Caco-2 (cell line): ENCODE measurements around the gene AGAP1. TPM values are rescaled to one million over a fixed set of nuclear protein-coding genes. Genes with fewer than 3 reads are reported as not detected.

Source experiments
- BruUV-seq: library from RNA; stranded (reverse); fragments of 400-500 nt; replicated peaks from 2 replicates; lab custom pipeline; 2021; lab: Mats Ljungman, UMichigan
- CTCF ChIA-PET: fragments of 300-600 bp; sonication (Branson Sonifier 250); formaldehyde crosslinking; loops from one replicate; lab custom pipeline; 2022; ENCODE audit warnings: antibody characterized with exemption; lab: Charles Lee
- POLR2A ChIA-PET: fragments of 300-600 bp; sonication (Branson Sonifier 250); formaldehyde crosslinking; loops from one replicate; lab custom pipeline; 2022; ENCODE audit warnings: antibody characterized with exemption; lab: Charles Lee
- DNase-seq, 2 experiments: peaks; one replicate each; pipeline versions ENCODE4 v3.0.0 to v3.0.0-alpha.2; 2020 to 2022
- H3K27me3 ChIP-seq: replicated peaks from 2 replicates; pipeline ENCODE4 v1.6.0; 2011; ENCODE audit warnings: low read length; ENCODE audit not compliant: control insufficient read depth, insufficient read depth
- H3K36me3 ChIP-seq: 2 replicates; pipeline ENCODE4 v1.5.1; 2011; ENCODE audit warnings: low read length; ENCODE audit not compliant: control insufficient read depth, insufficient read depth
- H3K4me1 ChIP-seq: fragments of 250-450 bp; sonication (Bioruptor Pico); 2 replicates; pipeline ENCODE4 v1.5.1; 2020; ENCODE audit warnings: mild to moderate bottlenecking
- H3K4me3 ChIP-seq: 2 replicates; pipeline ENCODE4 v1.5.1; 2011; ENCODE audit warnings: low read depth, mild to moderate bottlenecking, control low read depth, low read length
- H3K9me3 ChIP-seq: fragments of 250-450 bp; sonication (Bioruptor Pico); 2 replicates; pipeline ENCODE4 v1.5.1; 2020; ENCODE audit warnings: mild to moderate bottlenecking, moderate library complexity
- H3K27ac Mint-ChIP-seq: one replicate; pipeline ENCODE4 v1.8.0; 2022; ENCODE audit warnings: mixed read lengths; ENCODE audit not compliant: unreplicated experiment
- H3K27me3 Mint-ChIP-seq: one replicate; pipeline ENCODE4 v1.8.0; 2022; ENCODE audit warnings: mixed read lengths; ENCODE audit not compliant: insufficient read depth, unreplicated experiment
- H3K36me3 Mint-ChIP-seq: one replicate; pipeline ENCODE4 v1.8.0; 2022; ENCODE audit warnings: mild to moderate bottlenecking, mixed read lengths; ENCODE audit not compliant: insufficient read depth, unreplicated experiment
- H3K4me1 Mint-ChIP-seq: one replicate; pipeline ENCODE4 v1.8.0; 2022; ENCODE audit warnings: low read depth, mixed read lengths; ENCODE audit not compliant: unreplicated experiment
- H3K4me3 Mint-ChIP-seq: one replicate; pipeline ENCODE4 v1.8.0; 2022; ENCODE audit warnings: mild to moderate bottlenecking, moderate library complexity, mixed read lengths; ENCODE audit not compliant: unreplicated experiment
- H3K9me3 Mint-ChIP-seq: one replicate; pipeline ENCODE4 v1.8.0; 2022; ENCODE audit warnings: mixed read lengths; ENCODE audit not compliant: unreplicated experiment
- intact Hi-C: fragments of 100-400 bp; cut with micrococcal nuclease; formaldehyde crosslinking; loops from one replicate; pipeline ENCODE4 v1.10.0; 2022; ENCODE audit not compliant: unreplicated experiment
- total RNA-seq: library from RNA; stranded (reverse); gene quantifications from 2 replicates; pipeline ENCODE4 v1.2.3, GENCODE V29; 2022
- TF ChIP-seq, protein P1 (sequence below), 2 experiments: fragments of 200-600 bp in 1 of 2; IDR thresholded peaks; 1 replicate in 1 of 2; 2 replicates in 1 of 2; pipeline versions ENCODE4 v1.5.1 to v1.8.0; 2011 to 2022; ENCODE audit warnings: antibody characterized with exemption in 1 of 2, control low read depth in 1 of 2, inconsistent platforms in 1 of 2, low read depth in 1 of 2, low read length in 1 of 2, mild to moderate bottlenecking in 1 of 2, moderate library complexity in 1 of 2; ENCODE audit not compliant: insufficient read depth in 1 of 2, severe bottlenecking in 1 of 2, unreplicated experiment in 1 of 2

Gene AGAP1
- total RNA-seq, 1 experiment from 2014 or later: 41.7 TPM

DNA sequence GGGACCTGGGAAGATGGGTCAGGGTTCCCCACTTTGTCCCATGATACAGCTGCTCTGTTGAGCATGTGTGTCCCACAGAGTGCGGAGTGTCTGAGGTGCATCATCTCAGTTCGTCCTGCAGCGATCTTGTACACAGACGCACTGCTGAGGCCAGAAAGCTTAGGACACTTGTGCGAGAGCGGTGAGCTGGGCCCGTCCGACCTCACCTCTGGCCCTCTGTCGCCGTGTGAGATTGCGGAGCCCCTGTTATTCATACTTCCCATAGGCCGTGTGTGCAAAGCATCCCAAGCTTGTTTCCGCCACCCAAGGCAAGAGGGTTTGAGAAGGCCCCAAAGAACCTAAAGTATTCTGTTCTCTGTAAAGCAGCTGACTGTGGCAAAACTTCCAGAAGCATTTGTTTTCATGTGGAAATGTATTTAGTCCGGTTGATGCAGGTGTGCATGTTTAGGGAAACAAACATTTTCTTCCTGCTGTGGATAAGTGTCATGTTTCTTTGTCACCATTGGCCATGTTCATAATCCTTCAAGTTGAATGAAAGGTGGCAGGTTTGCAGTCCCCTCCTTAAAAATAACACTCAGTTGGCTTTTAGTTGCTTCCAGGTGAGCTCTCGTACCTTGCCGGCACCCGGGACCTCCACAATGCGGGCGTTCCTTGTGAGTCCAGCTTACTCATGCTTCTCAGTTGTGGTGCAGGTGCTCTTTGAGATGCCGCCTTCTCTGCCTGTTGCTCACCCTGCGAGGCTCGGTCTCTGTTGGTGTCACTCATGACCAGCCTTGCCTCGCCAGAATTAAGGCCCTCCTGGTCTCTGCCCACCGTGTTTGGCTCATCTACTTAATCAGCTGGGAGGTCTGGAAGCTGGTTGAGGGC is 5.3 kb downstream of the AGAP1 start:
- intact Hi-C loops: loop anchor here (5.0 kb wide), 1 partner anchor 53 kb away; no protein-coding TSS in a partner anchor
- Mint-ChIP-seq H3K36me3 (no peaks in the 10 kb centered on the region), H3K27ac (no peak overlapping the region), H3K9me3 (no peaks in the 10 kb centered on the region), H3K4me1 (peaks cover 11% of the 10 kb centered on the region), H3K27me3 (no peaks in the 10 kb centered on the region), H3K4me3 (no peak overlapping the region)
- Histone ChIP-seq H3K9me3 (no peaks in the 10 kb centered on the region), H3K4me3 (no peak overlapping the region), H3K27me3 (no peaks in the 10 kb centered on the region), H3K36me3 (no peaks in the 10 kb centered on the region), H3K4me1 (peaks cover 7% of the 10 kb centered on the region)
- no TSS peak for BruUV-seq
- CTCF ChIA-PET: no interaction called here
- no peak for DNase-seq
- POLR2A ChIA-PET: no interaction called here
- TF ChIP-seq, protein P1, sequence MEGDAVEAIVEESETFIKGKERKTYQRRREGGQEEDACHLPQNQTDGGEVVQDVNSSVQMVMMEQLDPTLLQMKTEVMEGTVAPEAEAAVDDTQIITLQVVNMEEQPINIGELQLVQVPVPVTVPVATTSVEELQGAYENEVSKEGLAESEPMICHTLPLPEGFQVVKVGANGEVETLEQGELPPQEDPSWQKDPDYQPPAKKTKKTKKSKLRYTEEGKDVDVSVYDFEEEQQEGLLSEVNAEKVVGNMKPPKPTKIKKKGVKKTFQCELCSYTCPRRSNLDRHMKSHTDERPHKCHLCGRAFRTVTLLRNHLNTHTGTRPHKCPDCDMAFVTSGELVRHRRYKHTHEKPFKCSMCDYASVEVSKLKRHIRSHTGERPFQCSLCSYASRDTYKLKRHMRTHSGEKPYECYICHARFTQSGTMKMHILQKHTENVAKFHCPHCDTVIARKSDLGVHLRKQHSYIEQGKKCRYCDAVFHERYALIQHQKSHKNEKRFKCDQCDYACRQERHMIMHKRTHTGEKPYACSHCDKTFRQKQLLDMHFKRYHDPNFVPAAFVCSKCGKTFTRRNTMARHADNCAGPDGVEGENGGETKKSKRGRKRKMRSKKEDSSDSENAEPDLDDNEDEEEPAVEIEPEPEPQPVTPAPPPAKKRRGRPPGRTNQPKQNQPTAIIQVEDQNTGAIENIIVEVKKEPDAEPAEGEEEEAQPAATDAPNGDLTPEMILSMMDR (IDR thresholded peaks at IDR 0.05; ENCODE audit: insufficient read depth in 1 of 2, low read depth in 1 of 2, low read length in 1 of 2, severe bottlenecking in 1 of 2, unreplicated experiment in 1 of 2): no peak

DNA sequence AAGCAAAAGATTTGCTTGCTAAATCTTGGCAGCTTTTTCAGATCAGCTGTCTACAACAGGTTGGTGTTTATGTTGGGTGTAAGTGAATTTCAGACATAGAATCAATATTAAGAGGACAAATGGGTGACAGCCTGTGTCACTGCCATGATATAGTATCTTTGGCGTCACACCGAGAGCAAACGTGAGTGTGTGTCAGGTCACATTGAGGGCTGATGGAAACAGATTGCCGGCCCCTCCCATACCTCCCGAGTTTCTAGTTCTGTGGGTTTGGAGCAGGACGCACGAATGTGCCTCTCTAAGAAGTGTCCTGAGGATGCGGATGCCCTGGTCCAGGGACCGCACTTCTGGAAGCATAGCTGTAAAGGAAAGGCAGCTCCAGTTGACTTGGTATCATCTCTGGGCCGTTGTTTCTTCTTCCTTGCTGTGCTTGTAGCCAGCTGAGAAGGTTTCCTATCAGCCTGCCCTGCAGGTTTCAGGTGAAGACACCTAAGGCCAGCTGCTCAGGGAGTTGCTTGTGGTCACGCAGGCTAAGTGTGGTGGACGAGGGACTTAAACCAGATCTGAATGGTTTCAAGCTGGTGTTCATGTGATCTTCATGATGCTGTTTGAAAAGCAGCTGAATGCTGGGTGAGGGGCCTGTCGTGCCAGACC is 6.4 kb downstream of the AGAP1 start:
- Histone ChIP-seq H3K27me3 (no peaks in the 10 kb centered on the region), H3K36me3 (no peaks in the 10 kb centered on the region), H3K9me3 (no peaks in the 10 kb centered on the region), H3K4me1 (peaks cover 9% of the 10 kb centered on the region), H3K4me3 (no peak overlapping the region)
- ChIA-PET CTCF (no interaction called here), POLR2A (no interaction called here)
- DNase-seq: no peak
- peaks cover 18% of the 10 kb centered on the region for H3K4me1 Mint-ChIP-seq
- TF ChIP-seq, protein P1 (IDR thresholded peaks at IDR 0.05; ENCODE audit: insufficient read depth in 1 of 2, low read depth in 1 of 2, low read length in 1 of 2, severe bottlenecking in 1 of 2, unreplicated experiment in 1 of 2): no peak
- H3K9me3 Mint-ChIP-seq: no peaks in the 10 kb centered on the region
- BruUV-seq: no TSS peak
- no peak overlapping the region for H3K4me3 Mint-ChIP-seq
- no peaks in the 10 kb centered on the region for H3K27me3 Mint-ChIP-seq
- intact Hi-C loops: no loop called here
- H3K36me3 Mint-ChIP-seq: no peaks in the 10 kb centered on the region
- no peak overlapping the region for H3K27ac Mint-ChIP-seq

- H3K27ac Mint-ChIP-seq: no peak overlapping the region
- Histone ChIP-seq H3K4me1 (peaks cover 12% of the 10 kb centered on the region), H3K9me3 (no peaks in the 10 kb centered on the region), H3K4me3 (no peak overlapping the region), H3K36me3 (no peaks in the 10 kb centered on the region), H3K27me3 (no peaks in the 10 kb centered on the region)
- H3K4me1 Mint-ChIP-seq: peaks cover 23% of the 10 kb centered on the region
- ChIA-PET CTCF (interaction anchor here (0.7 kb wide), 1 partner anchor 215 kb away, joined by 3 read pairs; no protein-coding TSS in a partner anchor), POLR2A (no interaction called here)
- no peaks in the 10 kb centered on the region for H3K36me3 Mint-ChIP-seq
- no peaks in the 10 kb centered on the region for H3K9me3 Mint-ChIP-seq
- no TSS peak for BruUV-seq
- H3K27me3 Mint-ChIP-seq: no peaks in the 10 kb centered on the region
- no peak overlapping the region for H3K4me3 Mint-ChIP-seq
- intact Hi-C loops: no loop called here
- TF ChIP-seq, protein P1 (IDR thresholded peaks at IDR 0.05; ENCODE audit: insufficient read depth in 1 of 2, low read depth in 1 of 2, low read length in 1 of 2, severe bottlenecking in 1 of 2, unreplicated experiment in 1 of 2): no peak
- DNase-seq: no peak
These were observed 7.2 kb downstream of the AGAP1 start for GRCh38 chr2:235500761-235501672.
